ENCODE measurements around the gene SORCS3. TPM values are rescaled to one million over a fixed set of nuclear protein-coding genes. Genes with fewer than 3 reads are reported as not detected.

Gene SORCS3
- total and polyA plus RNA-seq, 4 donors = 0.93 TPM; not detected in 3

DNA sequence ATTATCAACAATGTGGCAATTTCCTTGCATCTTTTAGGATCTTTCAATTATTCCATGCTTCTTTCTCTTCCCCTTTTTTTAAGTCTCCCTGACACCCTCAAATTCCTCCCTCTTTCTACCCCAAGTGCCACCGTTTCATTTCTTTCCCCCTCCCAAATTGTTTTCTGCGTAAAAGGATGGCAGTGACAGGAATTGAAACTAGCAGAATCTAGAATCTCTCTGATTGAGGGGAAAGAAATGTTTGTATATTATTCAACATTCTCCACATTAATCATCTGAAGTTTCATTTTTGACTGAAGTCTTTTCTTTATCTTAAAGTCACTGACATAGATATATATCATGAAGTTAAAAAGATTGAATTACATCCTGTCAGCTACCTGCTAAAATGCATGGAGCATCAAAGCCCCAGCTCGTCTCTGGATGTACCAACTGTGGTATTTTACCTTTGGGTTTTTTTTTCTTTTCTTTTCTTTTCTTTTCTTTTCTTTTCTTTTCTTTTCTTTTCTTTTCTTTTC is 633.5 kb downstream of the SORCS3 start:
- no peak for DNase-seq (ENCODE audit: low spot score)
- H3K9ac ChIP-seq (ENCODE audit: low read depth in 1 of 2, low read length in 2 of 2) = no peak overlapping the region
- no peaks in the 10 kb centered on the region for H3K27me3 ChIP-seq (ENCODE audit: control insufficient read depth in 4 of 4, insufficient read depth in 4 of 4, low read length in 3 of 4)
- WGBS = 71% methylated on average over 3 of the region's 3 CpGs
- no peak overlapping the region for H3K4me3 ChIP-seq (ENCODE audit: low read depth in 1 of 3, low read length in 3 of 3)
- peaks cover 0 to 3% (median 0%) of the 10 kb centered on the region in 4 donors for H3K9me3 ChIP-seq (ENCODE audit: control insufficient read depth in 4 of 4, low read length in 3 of 4)
- H3K4me1 ChIP-seq (ENCODE audit: control insufficient read depth in 4 of 4, insufficient read depth in 4 of 4, low read length in 3 of 4) = no peaks in the 10 kb centered on the region
- no peaks in the 10 kb centered on the region for H3K36me3 ChIP-seq (ENCODE audit: control insufficient read depth in 4 of 4, insufficient read depth in 3 of 4, low read depth in 1 of 4, low read length in 3 of 4)
- H3K27ac ChIP-seq (ENCODE audit: low read depth in 1 of 2, low read length in 2 of 2) = no peak overlapping the region
- TF ChIP-seq, protein P1, sequence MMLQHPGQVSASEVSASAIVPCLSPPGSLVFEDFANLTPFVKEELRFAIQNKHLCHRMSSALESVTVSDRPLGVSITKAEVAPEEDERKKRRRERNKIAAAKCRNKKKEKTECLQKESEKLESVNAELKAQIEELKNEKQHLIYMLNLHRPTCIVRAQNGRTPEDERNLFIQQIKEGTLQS (IDR thresholded peaks at IDR 0.05) = no peak
- no peak for TF ChIP-seq HNF4A (conservative IDR thresholded peaks at IDR 0.05)
- no peak for TF ChIP-seq JUND (IDR thresholded peaks at IDR 0.05)
- no peak for TF ChIP-seq EGR1 (IDR thresholded peaks at IDR 0.05; ENCODE audit: low read depth in 2 of 2)
- no peak for TF ChIP-seq HNF4G (IDR thresholded peaks at IDR 0.05)
- no peak for TF ChIP-seq RXRA (IDR thresholded peaks at IDR 0.05)
- TF ChIP-seq YY1 (IDR thresholded peaks at IDR 0.05) = no peak
- TF ChIP-seq SP1 (IDR thresholded peaks at IDR 0.05) = no peak

DNA sequence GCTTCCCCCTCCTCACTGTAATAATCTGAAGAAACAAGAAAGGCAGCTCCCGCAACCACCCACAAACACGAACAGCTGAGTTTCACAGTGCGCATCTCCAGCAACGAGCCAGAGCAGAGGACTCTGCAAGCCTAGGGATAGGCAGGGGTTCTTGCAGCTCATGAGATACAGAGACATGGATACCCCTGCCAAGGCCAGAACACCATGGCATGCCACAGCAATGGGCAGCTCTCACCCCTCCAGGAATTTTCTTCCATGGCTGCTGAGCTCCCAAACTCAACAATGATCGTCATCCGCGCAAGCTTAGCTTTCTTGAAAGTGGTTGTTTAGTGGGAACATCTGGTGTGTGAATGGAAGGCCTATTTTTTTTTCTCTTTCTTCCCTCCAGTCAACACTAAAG is 637.3 kb downstream of the SORCS3 start:
- H3K27me3 ChIP-seq (ENCODE audit: control insufficient read depth in 4 of 4, insufficient read depth in 4 of 4, low read length in 3 of 4) = no peaks in the 10 kb centered on the region
- no peaks in the 10 kb centered on the region for H3K36me3 ChIP-seq (ENCODE audit: control insufficient read depth in 4 of 4, insufficient read depth in 3 of 4, low read depth in 1 of 4, low read length in 3 of 4)
- H3K4me1 ChIP-seq (ENCODE audit: control insufficient read depth in 4 of 4, insufficient read depth in 4 of 4, low read length in 3 of 4) = no peaks in the 10 kb centered on the region
- H3K4me3 ChIP-seq (ENCODE audit: low read depth in 1 of 3, low read length in 3 of 3) = no peak overlapping the region
- no peak for DNase-seq (ENCODE audit: low spot score)
- no peak overlapping the region for H3K9ac ChIP-seq (ENCODE audit: low read depth in 1 of 2, low read length in 2 of 2)
- WGBS = 94% methylated on average over 7 of the region's 7 CpGs
- H3K27ac ChIP-seq (ENCODE audit: low read depth in 1 of 2, low read length in 2 of 2) = no peak overlapping the region
- TF ChIP-seq, protein P2, sequence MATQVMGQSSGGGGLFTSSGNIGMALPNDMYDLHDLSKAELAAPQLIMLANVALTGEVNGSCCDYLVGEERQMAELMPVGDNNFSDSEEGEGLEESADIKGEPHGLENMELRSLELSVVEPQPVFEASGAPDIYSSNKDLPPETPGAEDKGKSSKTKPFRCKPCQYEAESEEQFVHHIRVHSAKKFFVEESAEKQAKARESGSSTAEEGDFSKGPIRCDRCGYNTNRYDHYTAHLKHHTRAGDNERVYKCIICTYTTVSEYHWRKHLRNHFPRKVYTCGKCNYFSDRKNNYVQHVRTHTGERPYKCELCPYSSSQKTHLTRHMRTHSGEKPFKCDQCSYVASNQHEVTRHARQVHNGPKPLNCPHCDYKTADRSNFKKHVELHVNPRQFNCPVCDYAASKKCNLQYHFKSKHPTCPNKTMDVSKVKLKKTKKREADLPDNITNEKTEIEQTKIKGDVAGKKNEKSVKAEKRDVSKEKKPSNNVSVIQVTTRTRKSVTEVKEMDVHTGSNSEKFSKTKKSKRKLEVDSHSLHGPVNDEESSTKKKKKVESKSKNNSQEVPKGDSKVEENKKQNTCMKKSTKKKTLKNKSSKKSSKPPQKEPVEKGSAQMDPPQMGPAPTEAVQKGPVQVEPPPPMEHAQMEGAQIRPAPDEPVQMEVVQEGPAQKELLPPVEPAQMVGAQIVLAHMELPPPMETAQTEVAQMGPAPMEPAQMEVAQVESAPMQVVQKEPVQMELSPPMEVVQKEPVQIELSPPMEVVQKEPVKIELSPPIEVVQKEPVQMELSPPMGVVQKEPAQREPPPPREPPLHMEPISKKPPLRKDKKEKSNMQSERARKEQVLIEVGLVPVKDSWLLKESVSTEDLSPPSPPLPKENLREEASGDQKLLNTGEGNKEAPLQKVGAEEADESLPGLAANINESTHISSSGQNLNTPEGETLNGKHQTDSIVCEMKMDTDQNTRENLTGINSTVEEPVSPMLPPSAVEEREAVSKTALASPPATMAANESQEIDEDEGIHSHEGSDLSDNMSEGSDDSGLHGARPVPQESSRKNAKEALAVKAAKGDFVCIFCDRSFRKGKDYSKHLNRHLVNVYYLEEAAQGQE (IDR thresholded peaks at IDR 0.05) = no peak
- TF ChIP-seq HNF4G (IDR thresholded peaks at IDR 0.05) (no peak), ZBTB33 (IDR thresholded peaks at IDR 0.05) (no peak), MAX (IDR thresholded peaks at IDR 0.05) (no peak)
- H3K9me3 ChIP-seq (ENCODE audit: control insufficient read depth in 4 of 4, low read length in 3 of 4) = peaks cover 0 to 3% (median 0%) of the 10 kb centered on the region in 4 donors

DNA sequence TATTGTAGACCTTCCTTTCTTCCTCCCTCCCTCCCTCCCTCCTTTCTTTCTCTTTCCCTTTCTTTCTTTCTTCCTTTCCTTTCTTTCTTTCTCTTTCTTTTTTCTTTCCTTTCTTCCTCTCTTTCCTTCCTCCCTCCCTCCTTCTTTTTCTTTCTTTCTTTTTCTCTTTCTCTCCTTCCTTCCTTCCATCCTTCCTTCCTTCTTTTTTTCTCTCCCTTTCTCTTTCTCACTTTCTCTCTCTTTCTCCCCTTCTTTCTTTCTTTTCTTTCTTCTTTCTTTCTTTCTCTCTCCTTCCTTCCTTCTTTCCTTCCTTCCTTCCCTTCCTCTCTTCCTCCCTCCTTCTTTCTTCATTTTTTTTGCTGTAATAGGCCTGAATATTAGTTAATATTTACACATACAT is 638.0 kb downstream of the SORCS3 start:
- TF ChIP-seq NR2F2 (IDR thresholded peaks at IDR 0.05) (no peak), HNF4G (IDR thresholded peaks at IDR 0.05) (no peak), RXRA (IDR thresholded peaks at IDR 0.05) (no peak), EGR1 (IDR thresholded peaks at IDR 0.05; ENCODE audit: low read depth in 2 of 2) (no peak), TAF1 (conservative IDR thresholded peaks at IDR 0.05) (no peak), FOXA2 (IDR thresholded peaks at IDR 0.05) (no peak), ZBTB33 (IDR thresholded peaks at IDR 0.05) (no peak), MAX (IDR thresholded peaks at IDR 0.05) (no peak), FOXA1 (IDR thresholded peaks at IDR 0.05) (no peak), SP1 (IDR thresholded peaks at IDR 0.05) (no peak), GABPA (IDR thresholded peaks at IDR 0.05 in 1 of 2, conservative IDR thresholded peaks at IDR 0.05 in 1 of 2) (no peak)
- TF ChIP-seq, protein P1 (IDR thresholded peaks at IDR 0.05) = no peak
- no peaks in the 10 kb centered on the region for H3K27me3 ChIP-seq (ENCODE audit: control insufficient read depth in 4 of 4, insufficient read depth in 4 of 4, low read length in 3 of 4)
- peaks cover 0 to 3% (median 0%) of the 10 kb centered on the region in 4 donors for H3K9me3 ChIP-seq (ENCODE audit: control insufficient read depth in 4 of 4, low read length in 3 of 4)
- no peak for DNase-seq (ENCODE audit: low spot score)
- H3K36me3 ChIP-seq (ENCODE audit: control insufficient read depth in 4 of 4, insufficient read depth in 3 of 4, low read depth in 1 of 4, low read length in 3 of 4) = no peaks in the 10 kb centered on the region
- no peak overlapping the region for H3K9ac ChIP-seq (ENCODE audit: low read depth in 1 of 2, low read length in 2 of 2)
- H3K4me1 ChIP-seq (ENCODE audit: control insufficient read depth in 4 of 4, insufficient read depth in 4 of 4, low read length in 3 of 4) = no peaks in the 10 kb centered on the region
- H3K27ac ChIP-seq (ENCODE audit: low read depth in 1 of 2, low read length in 2 of 2) = no peak overlapping the region
- no peak overlapping the region for H3K4me3 ChIP-seq (ENCODE audit: low read depth in 1 of 3, low read length in 3 of 3)
